Mesenchymal stem cell (in vitro differentiated cells and primary cell): ENCODE data around the gene TRIM54.
A peak's percentile ranks its signal among the peaks of the same experiment; 100 is the strongest.

Experiments
- DNase-seq: peaks from one replicate; pipeline ENCODE4 v3.0.0-alpha.2; 2013
- H2AFZ ChIP-seq: one replicate; pipeline ENCODE4 v1.6.1; 2013; ENCODE audit warnings: low read depth, mild to moderate bottlenecking, control low read depth, inconsistent platforms, low read length, moderate library complexity
- H2AK5ac ChIP-seq: 2 replicates; pipeline ENCODE4 v1.6.1; 2013; ENCODE audit warnings: low read length, moderate library complexity, mild to moderate bottlenecking, inconsistent platforms; ENCODE audit not compliant: severe bottlenecking
- H2BK120ac ChIP-seq: one replicate; pipeline ENCODE4 v1.6.1; 2013; ENCODE audit warnings: low read depth, mild to moderate bottlenecking, inconsistent platforms, low read length, moderate library complexity
- H2BK12ac ChIP-seq, 2 experiments: one replicate each; pipeline ENCODE4 v1.6.1; 2013; ENCODE audit warnings: inconsistent platforms in 2 of 2, low read length in 2 of 2, mild to moderate bottlenecking in 2 of 2, moderate library complexity in 2 of 2, control low read depth in 1 of 2
- H2BK15ac ChIP-seq: one replicate; pipeline ENCODE4 v1.6.1; 2013; ENCODE audit warnings: mild to moderate bottlenecking, low read depth, inconsistent platforms; ENCODE audit not compliant: poor library complexity, severe bottlenecking
- H2BK5ac ChIP-seq: 2 replicates; pipeline ENCODE4 v1.6.1; 2013; ENCODE audit warnings: low read depth, mild to moderate bottlenecking, low read length, control low read depth, inconsistent platforms; ENCODE audit not compliant: poor library complexity, severe bottlenecking
- H3K14ac ChIP-seq, 2 experiments: one replicate each; pipeline ENCODE4 v1.6.1; 2013; ENCODE audit warnings: inconsistent platforms in 2 of 2, low read length in 2 of 2, control low read depth in 1 of 2, mild to moderate bottlenecking in 1 of 2, moderate library complexity in 1 of 2
- H3K18ac ChIP-seq, 2 experiments: one replicate each; pipeline ENCODE4 v1.6.1; 2013; ENCODE audit warnings: inconsistent platforms in 2 of 2, low read length in 2 of 2, control low read depth in 1 of 2, low read depth in 1 of 2, mild to moderate bottlenecking in 1 of 2
- H3K23ac ChIP-seq, 2 experiments: one replicate each; pipeline ENCODE4 v1.6.1; 2013; ENCODE audit warnings: inconsistent platforms in 2 of 2, low read length in 2 of 2, mild to moderate bottlenecking in 2 of 2, moderate library complexity in 2 of 2, control low read depth in 1 of 2
- H3K27ac ChIP-seq: 2 replicates; pipeline ENCODE4 v1.5.1; 2013; ENCODE audit warnings: mild to moderate bottlenecking, moderate library complexity, low read length, control low read depth, inconsistent platforms; ENCODE audit not compliant: poor library complexity, severe bottlenecking
- H3K27me3 ChIP-seq, 2 experiments: 2 replicates each; pipeline versions ENCODE4 v1.6.1 to v1.7.0; 2013; ENCODE audit warnings: low read length in 2 of 2, mild to moderate bottlenecking in 2 of 2, moderate library complexity in 2 of 2, control low read depth in 1 of 2, inconsistent platforms in 1 of 2; ENCODE audit not compliant: control insufficient read depth in 1 of 2, insufficient read depth in 1 of 2
- H3K36me3 ChIP-seq, 2 experiments: 2 replicates each; pipeline versions ENCODE4 v1.6.1 to v1.7.0; 2013; ENCODE audit warnings: low read length in 2 of 2, control low read depth in 1 of 2, inconsistent platforms in 1 of 2, low read depth in 1 of 2, mild to moderate bottlenecking in 1 of 2; ENCODE audit not compliant: insufficient read depth in 2 of 2, control insufficient read depth in 1 of 2
- H3K4ac ChIP-seq, 2 experiments: one replicate each; pipeline ENCODE4 v1.6.1; 2013; ENCODE audit warnings: inconsistent platforms in 2 of 2, low read length in 2 of 2, mild to moderate bottlenecking in 2 of 2, moderate library complexity in 2 of 2, control low read depth in 1 of 2, low read depth in 1 of 2
- H3K4me1 ChIP-seq: 2 replicates; pipeline ENCODE4 v1.6.1; 2013; ENCODE audit warnings: low read depth, low read length, control low read depth; ENCODE audit not compliant: control insufficient read depth, insufficient read depth
- H3K4me2 ChIP-seq: 2 replicates; pipeline ENCODE4 v1.6.1; 2013; ENCODE audit warnings: low read length, mild to moderate bottlenecking, inconsistent platforms; ENCODE audit not compliant: poor library complexity, severe bottlenecking
- H3K4me3 ChIP-seq, 2 experiments: 2 replicates each; pipeline versions ENCODE4 v1.5.1 to v1.7.0; 2013; ENCODE audit warnings: low read length in 2 of 2, mild to moderate bottlenecking in 2 of 2, control low read depth in 1 of 2, low read depth in 1 of 2; ENCODE audit not compliant: insufficient read depth in 1 of 2
- H3K79me1 ChIP-seq: replicated peaks from 2 replicates; pipeline ENCODE4 v1.6.1; 2013; ENCODE audit warnings: mild to moderate bottlenecking, control low read depth, low read length, inconsistent platforms; ENCODE audit not compliant: poor library complexity, severe bottlenecking
- H3K9ac ChIP-seq: 2 replicates; pipeline ENCODE4 v1.7.0; 2013; ENCODE audit warnings: mild to moderate bottlenecking, low read length, moderate library complexity
- H3K9me3 ChIP-seq: 2 replicates; pipeline ENCODE4 v1.7.0; 2013; ENCODE audit warnings: mild to moderate bottlenecking, low read length; ENCODE audit not compliant: control insufficient read depth
- H4K8ac ChIP-seq: one replicate; pipeline ENCODE4 v1.6.1; 2013; ENCODE audit warnings: inconsistent platforms, mild to moderate bottlenecking, low read length, moderate library complexity
- H4K91ac ChIP-seq: one replicate; pipeline ENCODE4 v1.6.1; 2013; ENCODE audit warnings: mild to moderate bottlenecking, low read length, inconsistent platforms
- WGBS: methylation state at CpG from one replicate; pipeline ENCODE4 v1.1.7; 2013; ENCODE audit warnings: mixed read lengths; 5-methylcytosine and 5-hydroxymethylcytosine counted together

TRIM54 gene

GRCh38 chr2:27285481-27285880, 3.3 kb downstream of the TRIM54 start:
- H3K4ac ChIP-seq = no peak overlapping the region
- no peaks in the 10 kb centered on the region for H3K79me1 ChIP-seq
- no peak overlapping the region for H3K27ac ChIP-seq
- no peak overlapping the region for H3K9ac ChIP-seq
- no peak overlapping the region for H3K14ac ChIP-seq
- no peak overlapping the region for H3K4me3 ChIP-seq
- no peak overlapping the region for H3K4me2 ChIP-seq
- no peak for DNase-seq
- no peak overlapping the region for H2BK15ac ChIP-seq
- H4K8ac ChIP-seq = no peak overlapping the region
- H2BK12ac ChIP-seq = no peak overlapping the region
- no peaks in the 10 kb centered on the region for H3K36me3 ChIP-seq
- H3K4me1 ChIP-seq = peaks cover 3% of the 10 kb centered on the region
- no peaks in the 10 kb centered on the region for H3K9me3 ChIP-seq
- H2BK120ac ChIP-seq = no peak overlapping the region
- no peak overlapping the region for H3K18ac ChIP-seq
- WGBS = 100% methylated on average over 1 of the region's 6 CpGs
- no peak overlapping the region for H4K91ac ChIP-seq
- H2BK5ac ChIP-seq = no peak overlapping the region
- H3K23ac ChIP-seq = no peak overlapping the region
- peaks cover 41 to 74% of the 10 kb centered on the region in 2 experiments for H3K27me3 ChIP-seq
- no peak overlapping the region for H2AFZ ChIP-seq
- H2AK5ac ChIP-seq = no peak overlapping the region

GRCh38 chr2:27288610-27289009, 6.4 kb downstream of the TRIM54 start:
- no peak overlapping the region for H3K4me2 ChIP-seq
- H3K4ac ChIP-seq = no peak overlapping the region
- H2AFZ ChIP-seq = no peak overlapping the region
- no peak overlapping the region for H3K4me3 ChIP-seq
- H2BK5ac ChIP-seq = no peak overlapping the region
- no peak overlapping the region for H4K91ac ChIP-seq
- H3K9ac ChIP-seq = no peak overlapping the region
- DNase-seq = no peak
- H2BK120ac ChIP-seq = no peak overlapping the region
- no CpG with 5 or more reads among the region's 3 CpGs for WGBS
- no peaks in the 10 kb centered on the region for H3K79me1 ChIP-seq
- no peak overlapping the region for H4K8ac ChIP-seq
- H3K27me3 ChIP-seq = peaks cover 44 to 63% of the 10 kb centered on the region in 2 experiments
- H3K14ac ChIP-seq = no peak overlapping the region
- H3K36me3 ChIP-seq = no peaks in the 10 kb centered on the region
- no peak overlapping the region for H2BK12ac ChIP-seq
- no peaks in the 10 kb centered on the region for H3K4me1 ChIP-seq
- H3K18ac ChIP-seq = no peak overlapping the region
- H2AK5ac ChIP-seq = no peak overlapping the region
- no peak overlapping the region for H3K23ac ChIP-seq
- H3K27ac ChIP-seq = no peak overlapping the region
- H2BK15ac ChIP-seq = no peak overlapping the region
- no peaks in the 10 kb centered on the region for H3K9me3 ChIP-seq

- Histone ChIP-seq H3K79me1 (no peaks in the 10 kb centered on the region), H3K36me3 (no peaks in the 10 kb centered on the region), H3K27ac (no peak overlapping the region), H3K4me1 (no peaks in the 10 kb centered on the region), H3K14ac (no peak overlapping the region), H2BK5ac (no peak overlapping the region), H2AK5ac (no peak overlapping the region), H3K9ac (no peak overlapping the region), H4K8ac (no peak overlapping the region), H3K18ac (no peak overlapping the region), H3K23ac (no peak overlapping the region), H3K9me3 (no peaks in the 10 kb centered on the region), H3K4ac (no peak overlapping the region), H3K4me3 (no peak overlapping the region), H3K27me3 (peaks cover 38 to 52% of the 10 kb centered on the region in 2 experiments), H2BK120ac (no peak overlapping the region), H2AFZ (no peak overlapping the region), H3K4me2 (no peak overlapping the region), H2BK15ac (no peak overlapping the region), H4K91ac (no peak overlapping the region), H2BK12ac (no peak overlapping the region)
- 95% methylated on average over 4 of the region's 5 CpGs for WGBS
- DNase-seq = no peak
Measured at GRCh38 chr2:27290549-27290948, 8.3 kb downstream of the TRIM54 start.

- no peak overlapping the region for H2BK120ac ChIP-seq
- peak overlapping the region; percentile 10 to 34 for H3K18ac ChIP-seq
- no peaks in the 10 kb centered on the region for H3K36me3 ChIP-seq
- no peak overlapping the region for H3K23ac ChIP-seq
- no peak overlapping the region for H3K27ac ChIP-seq
- H4K91ac ChIP-seq = no peak overlapping the region
- no peak overlapping the region for H4K8ac ChIP-seq
- no peak overlapping the region for H3K4me3 ChIP-seq
- no peaks in the 10 kb centered on the region for H3K79me1 ChIP-seq
- no peak overlapping the region for H2BK5ac ChIP-seq
- H2AK5ac ChIP-seq = no peak overlapping the region
- peak overlapping the region in 1 of 2 experiments; percentile 63 for H2BK12ac ChIP-seq
- H2AFZ ChIP-seq = no peak overlapping the region
- no peak overlapping the region for H3K4me2 ChIP-seq
- no peak overlapping the region for H3K4ac ChIP-seq
- no peak overlapping the region for H2BK15ac ChIP-seq
- peaks cover 35 to 54% of the 10 kb centered on the region in 2 experiments for H3K27me3 ChIP-seq
- H3K14ac ChIP-seq = no peak overlapping the region
- DNase-seq = no peak
- 18% methylated on average over 5 of the region's 6 CpGs for WGBS
- no peak overlapping the region for H3K9ac ChIP-seq
- H3K4me1 ChIP-seq = no peaks in the 10 kb centered on the region
- no peaks in the 10 kb centered on the region for H3K9me3 ChIP-seq
Measured at GRCh38 chr2:27291865-27292264, 9.6 kb downstream of the TRIM54 start.
